Memory B cell (primary cell): ENCODE measurements around the gene CNDP1.
"Not testable (repeated sequence)": the region's sequence is repeated elsewhere in the genome, so short reads cannot be mapped to it uniquely, and the experiment has no call there.

Source experiments
- ATAC-seq: fragments of 150-1000 bp; cut with Tn5 transposase; 2 replicates; pipeline ENCODE4 v1.10.0; 2021; ENCODE audit warnings: low read depth, mild to moderate bottlenecking, moderate library complexity
- DNase-seq, 2 donors: peaks; one replicate each; pipeline ENCODE4 v3.0.0; 2022; ENCODE audit warnings: low spot score in 2 of 2
- H3K27ac Mint-ChIP-seq: one replicate; pipeline ENCODE4 v1.8.0; 2022; ENCODE audit warnings: mild to moderate bottlenecking, moderate library complexity, mixed read lengths
- H3K27me3 Mint-ChIP-seq: one replicate; pipeline ENCODE4 v1.8.0; 2022; ENCODE audit warnings: mixed read lengths
- H3K36me3 Mint-ChIP-seq: one replicate; pipeline ENCODE4 v1.8.0; 2022; ENCODE audit warnings: mild to moderate bottlenecking, mixed read lengths
- H3K4me1 Mint-ChIP-seq: one replicate; pipeline ENCODE4 v1.8.0; 2022; ENCODE audit warnings: mixed read lengths
- H3K4me3 Mint-ChIP-seq: one replicate; pipeline ENCODE4 v1.8.0; 2022; ENCODE audit warnings: mild to moderate bottlenecking, moderate library complexity, mixed read lengths
- H3K9me3 Mint-ChIP-seq: one replicate; pipeline ENCODE4 v1.8.0; 2022; ENCODE audit warnings: mixed read lengths

CNDP1 gene

GRCh38 chr18:74498712-74499627, 35.3 kb upstream of the CNDP1 start:
- peak overlapping the region; percentile 96 for H3K27ac Mint-ChIP-seq
- H3K36me3 Mint-ChIP-seq = peaks cover 15% of the 10 kb centered on the region
- peak overlapping the region; percentile 99 for H3K4me3 Mint-ChIP-seq
- ATAC-seq (peak; percentile 42), DNase-seq (peak; percentile 38 to 45)
- no peaks in the 10 kb centered on the region for H3K27me3 Mint-ChIP-seq
- peaks cover 32% of the 10 kb centered on the region for H3K4me1 Mint-ChIP-seq
- no peaks in the 10 kb centered on the region for H3K9me3 Mint-ChIP-seq

GRCh38 chr18:74499633-74500032, 34.7 kb upstream of the CNDP1 start:
- peak; percentile 30 for ATAC-seq
- peaks cover 15% of the 10 kb centered on the region for H3K36me3 Mint-ChIP-seq
- peaks cover 32% of the 10 kb centered on the region for H3K4me1 Mint-ChIP-seq
- no peaks in the 10 kb centered on the region for H3K9me3 Mint-ChIP-seq
- peak overlapping the region; percentile 99 for H3K4me3 Mint-ChIP-seq
- peak overlapping the region; percentile 96 for H3K27ac Mint-ChIP-seq
- DNase-seq = peak; percentile 14 to 30
- no peaks in the 10 kb centered on the region for H3K27me3 Mint-ChIP-seq

GRCh38 chr18:74500372-74500771, 33.9 kb upstream of the CNDP1 start:
- Mint-ChIP-seq H3K4me1 (peaks cover 32% of the 10 kb centered on the region), H3K27me3 (no peaks in the 10 kb centered on the region), H3K9me3 (no peaks in the 10 kb centered on the region), H3K4me3 (peak overlapping the region; percentile 84), H3K36me3 (peaks cover 15% of the 10 kb centered on the region), H3K27ac (peak overlapping the region; percentile 96)
- ATAC-seq (no peak), DNase-seq (no peak)

GRCh38 chr18:74500774-74501173, 33.5 kb upstream of the CNDP1 start:
- peak overlapping the region; percentile 96 for H3K27ac Mint-ChIP-seq
- H3K4me1 Mint-ChIP-seq = peaks cover 32% of the 10 kb centered on the region
- H3K36me3 Mint-ChIP-seq = peaks cover 18% of the 10 kb centered on the region
- ATAC-seq, H3K9me3 Mint-ChIP-seq, H3K27me3 Mint-ChIP-seq: not testable (repeated sequence)
- peak overlapping the region; percentile 84 for H3K4me3 Mint-ChIP-seq
- DNase-seq = peak in 1 of 2 donors; percentile 27

GRCh38 chr18:74501386-74501785, 32.9 kb upstream of the CNDP1 start:
- ATAC-seq = no peak
- Mint-ChIP-seq H3K27ac (peak overlapping the region; percentile 96), H3K4me1 (peaks cover 28% of the 10 kb centered on the region), H3K36me3 (peaks cover 19% of the 10 kb centered on the region), H3K9me3 (no peaks in the 10 kb centered on the region), H3K27me3 (no peaks in the 10 kb centered on the region), H3K4me3 (peak overlapping the region; percentile 84)
- DNase-seq = no peak

GRCh38 chr18:74503137-74503536, 31.2 kb upstream of the CNDP1 start:
- H3K9me3 Mint-ChIP-seq = no peaks in the 10 kb centered on the region
- no peak overlapping the region for H3K4me3 Mint-ChIP-seq
- H3K27ac Mint-ChIP-seq = no peak overlapping the region
- no peaks in the 10 kb centered on the region for H3K27me3 Mint-ChIP-seq
- DNase-seq (no peak), ATAC-seq (no peak)
- peaks cover 35% of the 10 kb centered on the region for H3K36me3 Mint-ChIP-seq
- peaks cover 18% of the 10 kb centered on the region for H3K4me1 Mint-ChIP-seq

GRCh38 chr18:74505776-74506175, 28.5 kb upstream of the CNDP1 start:
- H3K36me3 Mint-ChIP-seq = peaks cover 40% of the 10 kb centered on the region
- H3K27ac Mint-ChIP-seq = no peak overlapping the region
- H3K9me3 Mint-ChIP-seq = no peaks in the 10 kb centered on the region
- peaks cover 9% of the 10 kb centered on the region for H3K4me1 Mint-ChIP-seq
- DNase-seq = no peak
- H3K4me3 Mint-ChIP-seq = no peak overlapping the region
- H3K27me3 Mint-ChIP-seq = no peaks in the 10 kb centered on the region
- ATAC-seq = no peak

- peaks cover 39% of the 10 kb centered on the region for H3K36me3 Mint-ChIP-seq
- H3K4me1 Mint-ChIP-seq = peaks cover 5% of the 10 kb centered on the region
- ATAC-seq (no peak), DNase-seq (no peak)
- H3K4me3 Mint-ChIP-seq = no peak overlapping the region
- H3K27me3 Mint-ChIP-seq = no peaks in the 10 kb centered on the region
- no peaks in the 10 kb centered on the region for H3K9me3 Mint-ChIP-seq
- no peak overlapping the region for H3K27ac Mint-ChIP-seq
Measured at GRCh38 chr18:74506448-74507084, 27.7 kb upstream of the CNDP1 start.

GRCh38 chr18:74507097-74507881, 27.0 kb upstream of the CNDP1 start:
- peaks cover 38% of the 10 kb centered on the region for H3K36me3 Mint-ChIP-seq
- H3K4me1 Mint-ChIP-seq = peaks cover 5% of the 10 kb centered on the region
- H3K27me3 Mint-ChIP-seq = no peaks in the 10 kb centered on the region
- DNase-seq = no peak
- no peak overlapping the region for H3K27ac Mint-ChIP-seq
- ATAC-seq = no peak
- H3K4me3 Mint-ChIP-seq = no peak overlapping the region
- H3K9me3 Mint-ChIP-seq = no peaks in the 10 kb centered on the region

- H3K27ac Mint-ChIP-seq = no peak overlapping the region
- peaks cover 7% of the 10 kb centered on the region for H3K4me1 Mint-ChIP-seq
- H3K9me3 Mint-ChIP-seq = no peaks in the 10 kb centered on the region
- ATAC-seq = no peak
- no peak overlapping the region for H3K4me3 Mint-ChIP-seq
- peaks cover 43% of the 10 kb centered on the region for H3K36me3 Mint-ChIP-seq
- H3K27me3 Mint-ChIP-seq = no peaks in the 10 kb centered on the region
- no peak for DNase-seq
Measured at GRCh38 chr18:74507927-74508326, 26.4 kb upstream of the CNDP1 start.

- Mint-ChIP-seq H3K9me3 (no peaks in the 10 kb centered on the region), H3K4me3 (no peak overlapping the region), H3K36me3 (peaks cover 43% of the 10 kb centered on the region), H3K27ac (no peak overlapping the region), H3K4me1 (peaks cover 6% of the 10 kb centered on the region), H3K27me3 (no peaks in the 10 kb centered on the region)
- ATAC-seq = no peak
- DNase-seq = no peak
Measured at GRCh38 chr18:74508366-74508765, 25.9 kb upstream of the CNDP1 start.

GRCh38 chr18:74508821-74509225, 25.5 kb upstream of the CNDP1 start:
- Mint-ChIP-seq H3K27ac (no peak overlapping the region), H3K27me3 (no peaks in the 10 kb centered on the region), H3K4me3 (no peak overlapping the region), H3K36me3 (peaks cover 43% of the 10 kb centered on the region), H3K9me3 (no peaks in the 10 kb centered on the region), H3K4me1 (peaks cover 6% of the 10 kb centered on the region)
- ATAC-seq (no peak), DNase-seq (no peak)

GRCh38 chr18:74509856-74510769, 24.2 kb upstream of the CNDP1 start:
- Mint-ChIP-seq H3K4me3 (no peak overlapping the region), H3K27me3 (no peaks in the 10 kb centered on the region), H3K4me1 (peaks cover 12% of the 10 kb centered on the region), H3K36me3 (peaks cover 50% of the 10 kb centered on the region), H3K27ac (no peak overlapping the region), H3K9me3 (no peaks in the 10 kb centered on the region)
- DNase-seq = no peak
- no peak for ATAC-seq
